ENCODE results near the gene PNMA8B.

The PNMA8B gene

GRCh38 chr19:46442808-46443450 lies 52.7 kb downstream of the PNMA8B start:
- TF ChIP-seq, protein P1, sequence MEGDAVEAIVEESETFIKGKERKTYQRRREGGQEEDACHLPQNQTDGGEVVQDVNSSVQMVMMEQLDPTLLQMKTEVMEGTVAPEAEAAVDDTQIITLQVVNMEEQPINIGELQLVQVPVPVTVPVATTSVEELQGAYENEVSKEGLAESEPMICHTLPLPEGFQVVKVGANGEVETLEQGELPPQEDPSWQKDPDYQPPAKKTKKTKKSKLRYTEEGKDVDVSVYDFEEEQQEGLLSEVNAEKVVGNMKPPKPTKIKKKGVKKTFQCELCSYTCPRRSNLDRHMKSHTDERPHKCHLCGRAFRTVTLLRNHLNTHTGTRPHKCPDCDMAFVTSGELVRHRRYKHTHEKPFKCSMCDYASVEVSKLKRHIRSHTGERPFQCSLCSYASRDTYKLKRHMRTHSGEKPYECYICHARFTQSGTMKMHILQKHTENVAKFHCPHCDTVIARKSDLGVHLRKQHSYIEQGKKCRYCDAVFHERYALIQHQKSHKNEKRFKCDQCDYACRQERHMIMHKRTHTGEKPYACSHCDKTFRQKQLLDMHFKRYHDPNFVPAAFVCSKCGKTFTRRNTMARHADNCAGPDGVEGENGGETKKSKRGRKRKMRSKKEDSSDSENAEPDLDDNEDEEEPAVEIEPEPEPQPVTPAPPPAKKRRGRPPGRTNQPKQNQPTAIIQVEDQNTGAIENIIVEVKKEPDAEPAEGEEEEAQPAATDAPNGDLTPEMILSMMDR (IDR thresholded peaks at IDR 0.05): no peak

GRCh38 chr19:46441866-46442265 lies 53.8 kb downstream of the PNMA8B start:
- TF ChIP-seq, protein P1 (IDR thresholded peaks at IDR 0.05): no peak
